ENCODE measurements around the gene MRPL22.

Gene MRPL22

DNA sequence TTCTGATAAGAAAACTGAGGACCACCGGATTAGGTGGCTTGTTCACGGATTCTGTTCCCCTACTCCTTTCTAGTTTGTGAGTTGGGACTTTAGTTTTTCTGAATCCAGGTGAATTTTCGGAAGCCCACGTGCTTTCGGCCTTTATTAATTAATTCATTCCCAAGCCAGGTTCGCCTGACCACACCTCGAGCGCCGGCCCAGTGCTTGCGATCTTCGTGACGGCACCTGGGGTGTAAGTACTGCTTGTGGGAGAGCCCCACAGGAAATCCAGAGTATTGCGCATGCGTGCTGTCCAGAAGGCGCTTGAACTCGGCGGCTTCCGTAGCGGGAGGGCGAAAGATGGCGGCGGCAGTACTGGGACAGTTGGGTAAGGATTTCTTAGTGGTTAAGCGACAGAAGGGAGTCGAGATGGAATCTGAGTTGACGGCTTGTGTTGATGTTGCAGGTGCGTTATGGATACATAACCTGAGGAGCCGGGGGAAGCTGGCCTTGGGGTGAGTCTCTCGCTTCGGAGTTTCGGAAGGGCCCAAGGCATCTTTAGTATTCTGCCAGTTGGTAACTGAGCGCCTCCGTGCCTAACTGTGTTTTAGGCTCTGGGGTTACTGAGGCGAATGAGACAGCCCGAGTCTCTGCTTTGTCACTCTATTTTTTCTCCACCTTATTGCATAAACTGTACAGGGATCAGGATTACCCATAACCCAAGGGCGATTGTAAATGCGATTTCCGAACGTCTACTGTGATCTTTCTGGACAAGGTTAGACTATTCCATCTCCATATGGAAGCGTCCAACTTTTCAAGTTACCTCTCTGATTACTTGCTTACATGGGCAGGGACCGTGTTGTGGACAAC, at the start of gene MRPL22 (continued):
- no peak for TF ChIP-seq ZNF48 (tag by site-specific recombination; IDR thresholded peaks at IDR 0.05)
- TF ChIP-seq YY1 (tag by site-specific recombination; IDR thresholded peaks at IDR 0.05): peak; percentile 86
- no peak for TF ChIP-seq ZNF585B (tag by site-specific recombination; IDR thresholded peaks at IDR 0.05)
- peak; percentile 42; the same call in 1 of the 2 replicates for TF ChIP-seq ZBTB8A (tag by site-specific recombination; IDR thresholded peaks at IDR 0.05)

DNA sequence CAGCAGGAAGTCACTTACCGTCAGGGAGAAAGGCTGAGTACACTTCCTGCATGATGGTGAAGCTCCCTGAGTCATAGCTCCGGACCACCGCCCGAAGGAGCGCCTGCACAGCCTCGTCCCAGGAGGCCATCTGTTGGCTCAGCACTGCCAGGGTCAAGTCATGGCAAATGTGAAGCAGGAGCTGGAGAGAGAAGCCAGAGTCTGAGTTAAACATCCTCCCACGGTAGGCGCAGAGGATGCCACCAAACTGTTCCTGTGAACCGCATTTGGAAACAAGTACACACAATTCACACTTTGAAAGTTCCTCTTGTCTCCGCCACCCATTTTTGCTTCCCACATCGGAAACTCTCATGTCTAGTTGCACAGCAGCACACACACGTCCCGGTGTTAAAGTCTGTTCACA, 48.5 kb upstream of the MRPL22 start:
- ChIA-PET POLR2A (no interaction called here), CTCF (no interaction called here)
- Histone ChIP-seq H3K36me3 (ENCODE audit: control insufficient read depth in 2 of 2, insufficient read depth in 1 of 2, low read length in 2 of 2) (peaks cover 52 to 86% of the 10 kb centered on the region in 2 experiments), H3K9me3 (ENCODE audit: control insufficient read depth, insufficient read depth, low read depth, low read length) (no peaks in the 10 kb centered on the region), H3K27ac (ENCODE audit: extremely low read depth, low read depth, low read length) (no peak overlapping the region), H3K4me3 (ENCODE audit: low read depth, low read length) (no peak overlapping the region), H3K4me1 (ENCODE audit: control insufficient read depth, insufficient read depth, low read length) (no peaks in the 10 kb centered on the region)
- no peak for TF ChIP-seq ZNF747 (tag by site-specific recombination; IDR thresholded peaks at IDR 0.05)
- no peak for TF ChIP-seq ZFHX2 (tag by site-specific recombination; conservative IDR thresholded peaks at IDR 0.05)
- no peak for TF ChIP-seq IKZF3 (tag by site-specific recombination; IDR thresholded peaks at IDR 0.05)
- TF ChIP-seq, protein P1, sequence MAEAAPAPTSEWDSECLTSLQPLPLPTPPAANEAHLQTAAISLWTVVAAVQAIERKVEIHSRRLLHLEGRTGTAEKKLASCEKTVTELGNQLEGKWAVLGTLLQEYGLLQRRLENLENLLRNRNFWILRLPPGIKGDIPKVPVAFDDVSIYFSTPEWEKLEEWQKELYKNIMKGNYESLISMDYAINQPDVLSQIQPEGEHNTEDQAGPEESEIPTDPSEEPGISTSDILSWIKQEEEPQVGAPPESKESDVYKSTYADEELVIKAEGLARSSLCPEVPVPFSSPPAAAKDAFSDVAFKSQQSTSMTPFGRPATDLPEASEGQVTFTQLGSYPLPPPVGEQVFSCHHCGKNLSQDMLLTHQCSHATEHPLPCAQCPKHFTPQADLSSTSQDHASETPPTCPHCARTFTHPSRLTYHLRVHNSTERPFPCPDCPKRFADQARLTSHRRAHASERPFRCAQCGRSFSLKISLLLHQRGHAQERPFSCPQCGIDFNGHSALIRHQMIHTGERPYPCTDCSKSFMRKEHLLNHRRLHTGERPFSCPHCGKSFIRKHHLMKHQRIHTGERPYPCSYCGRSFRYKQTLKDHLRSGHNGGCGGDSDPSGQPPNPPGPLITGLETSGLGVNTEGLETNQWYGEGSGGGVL (tag by site-specific recombination; IDR thresholded peaks at IDR 0.05): no peak
- TF ChIP-seq REPIN1 (tag by site-specific recombination; IDR thresholded peaks at IDR 0.05; ENCODE audit: low read depth): no peak
- TF ChIP-seq, protein P2, sequence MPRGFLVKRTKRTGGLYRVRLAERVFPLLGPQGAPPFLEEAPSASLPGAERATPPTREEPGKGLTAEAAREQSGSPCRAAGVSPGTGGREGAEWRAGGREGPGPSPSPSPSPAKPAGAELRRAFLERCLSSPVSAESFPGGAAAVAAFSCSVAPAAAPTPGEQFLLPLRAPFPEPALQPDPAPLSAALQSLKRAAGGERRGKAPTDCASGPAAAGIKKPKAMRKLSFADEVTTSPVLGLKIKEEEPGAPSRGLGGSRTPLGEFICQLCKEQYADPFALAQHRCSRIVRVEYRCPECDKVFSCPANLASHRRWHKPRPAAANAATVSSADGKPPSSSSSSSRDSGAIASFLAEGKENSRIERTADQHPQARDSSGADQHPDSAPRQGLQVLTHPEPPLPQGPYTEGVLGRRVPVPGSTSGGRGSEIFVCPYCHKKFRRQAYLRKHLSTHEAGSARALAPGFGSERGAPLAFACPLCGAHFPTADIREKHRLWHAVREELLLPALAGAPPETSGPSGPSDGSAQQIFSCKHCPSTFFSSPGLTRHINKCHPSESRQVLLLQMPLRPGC (tag by site-specific recombination; IDR thresholded peaks at IDR 0.05): no peak

DNA sequence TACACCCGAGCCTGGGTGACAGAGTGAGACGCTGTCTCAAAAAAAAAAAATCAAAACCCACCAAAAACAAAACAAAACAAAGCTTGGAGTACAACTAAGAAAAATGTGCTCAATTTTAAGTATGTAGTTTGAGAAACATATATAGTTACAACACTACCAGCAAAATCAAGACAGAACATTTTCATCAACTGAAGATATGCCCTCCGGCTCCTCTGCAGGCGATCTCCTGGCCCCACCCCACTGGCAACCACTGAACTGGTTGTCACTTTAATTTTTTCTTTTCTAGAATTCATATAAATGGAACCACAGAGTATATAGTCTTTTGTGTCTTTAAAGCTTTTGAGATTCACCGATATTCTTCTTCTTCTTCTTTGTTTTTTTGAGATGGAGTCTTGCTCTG, 47.5 kb upstream of the MRPL22 start:
- ChIA-PET POLR2A (no interaction called here), CTCF (no interaction called here)
- no peak overlapping the region for H3K27ac ChIP-seq (ENCODE audit: extremely low read depth, low read depth, low read length)
- peaks cover 52 to 86% of the 10 kb centered on the region in 2 experiments for H3K36me3 ChIP-seq (ENCODE audit: control insufficient read depth in 2 of 2, insufficient read depth in 1 of 2, low read length in 2 of 2)
- TF ChIP-seq, protein P3, sequence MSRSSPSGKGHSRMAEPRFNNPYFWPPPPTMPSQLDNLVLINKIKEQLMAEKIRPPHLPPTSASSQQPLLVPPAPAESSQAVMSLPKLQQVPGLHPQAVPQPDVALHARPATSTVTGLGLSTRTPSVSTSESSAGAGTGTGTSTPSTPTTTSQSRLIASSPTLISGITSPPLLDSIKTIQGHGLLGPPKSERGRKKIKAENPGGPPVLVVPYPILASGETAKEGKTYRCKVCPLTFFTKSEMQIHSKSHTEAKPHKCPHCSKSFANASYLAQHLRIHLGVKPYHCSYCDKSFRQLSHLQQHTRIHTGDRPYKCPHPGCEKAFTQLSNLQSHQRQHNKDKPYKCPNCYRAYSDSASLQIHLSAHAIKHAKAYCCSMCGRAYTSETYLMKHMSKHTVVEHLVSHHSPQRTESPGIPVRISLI (tag by site-specific recombination; IDR thresholded peaks at IDR 0.05): 0 out of 2 replicates have a peak, but pooled peaks have one; percentile 4
- no peak for TF ChIP-seq ZNF169 (tag by site-specific recombination; IDR thresholded peaks at IDR 0.05)
- H3K4me1 ChIP-seq (ENCODE audit: control insufficient read depth, insufficient read depth, low read length): no peaks in the 10 kb centered on the region
- no peaks in the 10 kb centered on the region for H3K9me3 ChIP-seq (ENCODE audit: control insufficient read depth, insufficient read depth, low read depth, low read length)
- no peak overlapping the region for H3K4me3 ChIP-seq (ENCODE audit: low read depth, low read length)

Data from HEK293 (cell line).